Calu3 (cell line): ENCODE results near the gene SPEF1. TPM values are rescaled to one million over a fixed set of nuclear protein-coding genes. Genes with fewer than 3 reads are reported as not detected.

Experiments
- BruUV-seq: library from RNA; stranded (reverse); fragments of 400-500 nt; replicated peaks from 2 replicates; lab custom pipeline; 2021; lab: Mats Ljungman, UMichigan
- CTCF ChIA-PET: fragments of 300-600 bp; sonication (Branson Sonifier 250); formaldehyde crosslinking; loops from one replicate; lab custom pipeline; 2022; ENCODE audit warnings: antibody characterized with exemption; lab: Charles Lee
- DNase-seq: peaks from one replicate; pipeline ENCODE4 v3.0.0; 2022
- H3K27ac Mint-ChIP-seq: one replicate; pipeline ENCODE4 v1.8.0; 2022; ENCODE audit warnings: mixed read lengths; ENCODE audit not compliant: unreplicated experiment
- H3K27me3 Mint-ChIP-seq: one replicate; pipeline ENCODE4 v1.8.0; 2022; ENCODE audit warnings: mixed read lengths; ENCODE audit not compliant: unreplicated experiment
- H3K36me3 Mint-ChIP-seq: one replicate; pipeline ENCODE4 v1.8.0; 2022; ENCODE audit warnings: mild to moderate bottlenecking, moderate library complexity, mixed read lengths; ENCODE audit not compliant: insufficient read depth, unreplicated experiment
- H3K4me1 Mint-ChIP-seq: one replicate; pipeline ENCODE4 v1.8.0; 2022; ENCODE audit warnings: mild to moderate bottlenecking, low read depth, mixed read lengths; ENCODE audit not compliant: unreplicated experiment
- H3K4me3 Mint-ChIP-seq: one replicate; pipeline ENCODE4 v1.8.0; 2022; ENCODE audit warnings: mild to moderate bottlenecking, low read depth, moderate library complexity, mixed read lengths; ENCODE audit not compliant: unreplicated experiment
- H3K9me3 Mint-ChIP-seq: one replicate; pipeline ENCODE4 v1.8.0; 2022; ENCODE audit warnings: low read depth, mixed read lengths; ENCODE audit not compliant: unreplicated experiment
- CTCF ChIP-seq: fragments of 200-600 bp; IDR thresholded peaks from one replicate; pipeline ENCODE4 v1.8.0; 2022; ENCODE audit warnings: antibody characterized with exemption; ENCODE audit not compliant: unreplicated experiment
- intact Hi-C: fragments of 100-400 bp; cut with micrococcal nuclease; formaldehyde crosslinking; loops from one replicate; pipeline ENCODE4 v1.10.0; 2022; ENCODE audit not compliant: unreplicated experiment
- total RNA-seq: library from RNA; stranded (reverse); gene quantifications from 2 replicates; pipeline ENCODE4 v1.2.3, GENCODE V29; 2022

SPEF1 gene
- total RNA-seq, 1 experiment from 2014 or later = 0.28 TPM

DNA sequence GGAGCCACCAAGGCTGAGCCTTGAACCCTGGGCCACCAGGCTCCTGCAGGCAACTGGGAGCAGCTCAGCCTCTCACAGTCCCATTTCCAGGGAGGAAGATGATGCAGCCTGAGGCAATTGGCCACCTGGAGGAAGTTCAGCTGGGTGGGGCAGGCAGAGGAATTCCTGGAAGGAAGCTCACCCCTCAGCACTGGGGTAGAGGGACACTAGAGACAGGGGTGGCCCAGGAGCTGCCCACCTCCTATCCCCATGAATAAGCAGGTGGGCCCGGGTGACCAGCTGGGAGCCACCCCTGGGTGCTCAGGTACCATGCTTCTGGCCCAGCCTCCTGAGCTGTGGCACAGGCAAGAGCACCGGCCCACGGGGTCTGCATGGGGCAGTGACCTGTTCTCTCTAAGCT lies 52.4 kb downstream of the SPEF1 start:
- Mint-ChIP-seq H3K36me3 (no peaks in the 10 kb centered on the region), H3K4me1 (no peaks in the 10 kb centered on the region), H3K27me3 (peaks cover 75% of the 10 kb centered on the region), H3K9me3 (no peaks in the 10 kb centered on the region), H3K27ac (no peak overlapping the region), H3K4me3 (no peak overlapping the region)
- DNase-seq = no peak
- CTCF ChIA-PET = no interaction called here
- no TSS peak for BruUV-seq
- TF ChIP-seq CTCF = no peak
- intact Hi-C loops = no loop called here

DNA sequence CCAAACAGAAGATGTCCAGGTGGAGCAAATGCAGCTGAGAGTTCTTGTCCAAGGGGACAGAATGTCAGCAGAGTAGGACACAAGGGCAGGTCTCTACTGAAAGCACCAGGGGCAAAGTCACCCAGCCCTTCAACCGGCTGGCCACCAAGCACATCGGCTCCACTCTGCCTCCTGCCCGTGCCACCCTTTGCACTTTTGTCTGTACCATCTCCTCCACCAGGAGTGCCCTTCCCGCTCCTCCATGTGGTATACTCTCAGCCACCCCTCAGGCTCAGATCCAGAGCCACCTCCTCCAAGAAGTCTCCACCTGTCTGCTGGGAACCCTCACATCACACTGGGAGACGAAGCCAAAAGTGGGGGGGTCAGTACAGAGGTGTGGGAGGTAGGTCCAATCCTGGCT lies 52.9 kb downstream of the SPEF1 start:
- no peak for DNase-seq
- H3K9me3 Mint-ChIP-seq = no peaks in the 10 kb centered on the region
- H3K36me3 Mint-ChIP-seq = no peaks in the 10 kb centered on the region
- H3K27ac Mint-ChIP-seq = no peak overlapping the region
- CTCF ChIA-PET = interaction anchor here (0.6 kb wide), 1 partner anchor 15 kb away, joined by 3 read pairs; no protein-coding TSS in a partner anchor
- H3K4me3 Mint-ChIP-seq = no peak overlapping the region
- H3K4me1 Mint-ChIP-seq = no peaks in the 10 kb centered on the region
- H3K27me3 Mint-ChIP-seq = peaks cover 72% of the 10 kb centered on the region
- intact Hi-C loops = no loop called here
- no peak for TF ChIP-seq CTCF
- no TSS peak for BruUV-seq

Other genes with a start within 250 kb of the SPEF1 start
- gene GFRA4, start 118.0 kb downstream of the SPEF1 start, total RNA-seq = not detected in 2 replicates
- gene ADAM33, start 99.4 kb downstream of the SPEF1 start, total RNA-seq = not detected in 2 replicates
- not detected in 2 replicates for gene SIGLEC1, start 68.8 kb downstream of the SPEF1 start, total RNA-seq
- gene HSPA12B, start 48.8 kb downstream of the SPEF1 start, total RNA-seq = not detected in 2 replicates
- gene ADISSP, start 13.7 kb downstream of the SPEF1 start, total RNA-seq = 27.3 and 29.0 TPM in 2 replicates
- 44.7 and 44.9 TPM in 2 replicates for gene CENPB, start 5.3 kb upstream of the SPEF1 start, total RNA-seq
- gene CDC25B, start 14.9 kb upstream of the SPEF1 start, total RNA-seq = 69.6 and 75.0 TPM in 2 replicates
- 7.2 and 9.5 TPM in 2 replicates for gene AP5S1, start 39.1 kb upstream of the SPEF1 start, total RNA-seq
- gene MAVS, start 65.4 kb upstream of the SPEF1 start, total RNA-seq = 29.8 and 32.1 TPM in 2 replicates
- gene PANK2, start 107.9 kb upstream of the SPEF1 start, total RNA-seq = 37.9 TPM in 2 replicates
- gene RNF24, start 234.1 kb upstream of the SPEF1 start, total RNA-seq = 2.8 and 4.1 TPM in 2 replicates